RPMI8226 (cell line): ENCODE results near the gene SNX7.

Experiments
- DNase-seq: peaks from one replicate; pipeline ENCODE4 v3.0.0-alpha.2; 2015

The SNX7 gene

DNA sequence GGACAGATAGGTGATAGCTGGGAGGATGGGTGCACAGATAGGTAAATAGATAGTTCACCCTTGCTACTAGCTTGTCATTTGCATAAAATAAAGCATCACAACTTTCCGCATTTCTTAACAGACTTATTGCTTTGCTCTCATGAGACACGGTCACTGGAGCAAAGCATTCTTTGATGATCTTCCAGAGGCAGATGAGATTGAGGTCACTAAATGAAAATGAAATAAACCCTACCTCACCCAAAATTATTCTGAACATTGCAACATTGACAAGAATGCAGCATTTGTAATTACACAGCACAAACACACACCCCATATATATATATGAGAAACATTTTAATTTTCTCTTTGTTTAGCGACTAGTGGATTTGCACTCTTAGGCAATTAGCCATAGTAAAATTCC lies 107.6 kb downstream of the SNX7 start:
- DNase-seq = no peak

DNA sequence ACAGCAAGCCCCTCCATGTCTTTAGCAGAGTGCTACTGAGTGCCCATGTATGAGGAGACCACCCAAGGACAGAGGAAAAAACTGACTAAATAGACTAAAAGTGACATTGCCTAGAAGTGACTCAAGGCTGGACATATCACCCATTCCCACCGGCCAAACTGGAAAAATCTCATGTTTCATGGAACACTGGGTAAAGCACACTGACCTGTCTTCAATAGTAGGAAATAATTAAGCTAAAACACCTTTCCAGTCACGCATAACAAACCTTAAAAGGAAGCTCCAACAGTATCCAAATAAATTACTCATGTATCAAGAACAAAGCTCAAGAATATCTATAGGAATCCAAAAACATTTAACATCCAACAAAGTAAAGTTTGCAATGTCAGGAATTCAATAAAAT lies 120.4 kb downstream of the SNX7 start:
- no peak for DNase-seq

DNA sequence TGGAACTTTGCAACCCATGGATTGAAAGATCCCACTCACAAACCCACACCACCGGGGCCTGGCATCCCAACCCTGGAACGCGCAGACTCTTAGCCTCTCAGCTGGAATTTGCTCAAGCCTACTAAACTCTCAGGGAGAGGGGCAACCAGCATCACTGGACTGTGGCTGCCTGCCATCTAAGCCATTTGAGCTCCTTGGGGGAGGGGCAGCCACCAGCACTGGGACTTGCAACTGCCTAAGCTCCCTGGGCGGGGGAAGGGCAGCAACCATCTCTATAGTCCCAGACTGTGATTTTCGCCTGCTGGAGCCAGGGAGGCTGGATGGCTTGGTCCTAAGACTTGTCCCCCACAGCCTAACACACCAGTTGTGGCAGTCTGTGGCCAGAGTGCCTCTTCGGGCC lies 122.3 kb downstream of the SNX7 start:
- DNase-seq = no peak

DNA sequence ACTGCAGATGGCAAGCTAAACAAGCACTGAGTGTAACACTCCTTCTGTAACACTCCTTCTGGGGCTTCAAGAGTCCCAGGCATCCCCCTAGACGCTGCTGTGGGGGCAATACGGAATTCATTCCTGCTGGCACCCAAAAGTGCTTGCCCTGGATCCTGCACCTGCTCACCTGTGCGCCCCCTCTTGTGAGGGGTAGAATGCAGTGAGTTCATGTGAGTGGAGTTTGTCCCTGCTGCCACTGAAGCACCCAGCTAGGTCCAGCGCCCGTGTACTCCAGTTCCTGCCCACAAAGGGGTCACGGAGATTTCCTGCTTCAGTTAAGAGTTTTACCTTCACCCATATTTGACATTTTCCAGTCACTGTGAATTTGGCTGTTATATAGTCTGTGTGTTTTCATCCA lies 130.0 kb downstream of the SNX7 start:
- no peak for DNase-seq

DNA sequence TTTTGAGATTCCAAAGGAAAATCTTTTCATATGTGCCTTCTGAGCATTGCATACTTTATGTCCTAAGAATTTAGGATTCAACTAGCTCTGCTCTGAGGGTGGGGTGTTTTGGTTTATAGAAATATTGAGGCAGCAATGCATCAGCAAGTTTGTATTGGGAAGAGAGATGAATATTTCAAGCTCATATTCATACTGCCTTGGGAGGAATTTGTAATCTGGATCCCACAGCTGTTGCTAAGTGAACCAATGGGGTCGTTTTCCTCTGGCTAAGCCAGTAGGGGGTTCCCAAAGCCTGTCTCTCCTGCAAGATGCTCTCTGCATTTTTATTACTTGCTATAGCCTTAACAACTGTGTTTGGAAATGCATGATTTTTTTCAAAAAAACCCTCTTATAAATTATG lies 130.6 kb downstream of the SNX7 start:
- no peak for DNase-seq

DNA sequence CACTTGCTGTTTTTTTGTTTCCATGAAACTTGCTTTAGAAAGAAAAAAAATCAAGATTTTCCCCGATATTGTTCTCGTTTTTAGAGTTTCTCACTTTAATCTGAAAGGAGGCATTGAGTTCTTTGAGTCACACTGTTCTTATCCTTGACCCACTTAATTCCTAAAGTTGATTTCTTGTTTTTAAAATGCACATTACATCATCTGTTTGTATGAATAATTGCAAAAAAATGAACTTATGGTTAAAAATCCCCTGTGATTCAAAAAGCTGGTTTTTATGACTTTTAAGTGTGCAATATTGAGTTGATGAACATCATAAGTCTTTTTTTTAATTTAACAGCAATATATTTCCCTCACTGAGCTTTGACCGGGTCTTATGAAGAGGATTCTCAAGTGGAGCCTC lies 131.6 kb downstream of the SNX7 start:
- no peak for DNase-seq

DNA sequence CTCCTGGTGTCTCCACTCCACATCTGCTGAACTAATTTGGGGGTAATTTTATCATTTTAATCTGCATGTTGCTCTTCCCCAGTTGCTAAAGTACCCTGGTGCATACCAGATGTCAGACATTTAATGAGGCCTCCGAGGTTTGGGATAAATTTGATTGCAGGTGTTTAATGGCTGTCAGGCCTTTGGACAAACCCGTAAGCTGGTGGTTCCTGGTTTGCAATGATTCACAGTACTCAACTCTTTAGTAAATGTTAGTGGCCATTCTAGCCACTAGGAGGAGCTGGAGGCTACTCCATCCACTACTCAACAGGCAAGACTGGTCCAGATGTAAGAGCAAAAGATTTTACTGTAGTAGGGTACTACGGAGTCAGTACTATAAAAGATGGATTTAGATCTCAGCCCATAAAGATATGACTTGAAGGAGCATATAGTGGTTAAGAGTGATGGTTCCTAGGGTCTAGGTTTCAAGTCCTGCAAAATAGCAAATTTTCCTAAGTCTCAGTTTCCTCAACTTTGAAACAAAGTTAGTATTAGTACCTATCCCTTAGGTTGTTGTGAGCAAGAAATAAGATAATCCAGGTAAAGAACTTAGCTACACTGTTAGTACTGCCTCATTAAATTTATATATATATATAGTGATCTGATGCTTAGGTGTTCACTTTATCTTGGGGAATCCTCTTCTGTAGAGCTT lies 132.8 kb downstream of the SNX7 start:
- peak; percentile 33 for DNase-seq

DNA sequence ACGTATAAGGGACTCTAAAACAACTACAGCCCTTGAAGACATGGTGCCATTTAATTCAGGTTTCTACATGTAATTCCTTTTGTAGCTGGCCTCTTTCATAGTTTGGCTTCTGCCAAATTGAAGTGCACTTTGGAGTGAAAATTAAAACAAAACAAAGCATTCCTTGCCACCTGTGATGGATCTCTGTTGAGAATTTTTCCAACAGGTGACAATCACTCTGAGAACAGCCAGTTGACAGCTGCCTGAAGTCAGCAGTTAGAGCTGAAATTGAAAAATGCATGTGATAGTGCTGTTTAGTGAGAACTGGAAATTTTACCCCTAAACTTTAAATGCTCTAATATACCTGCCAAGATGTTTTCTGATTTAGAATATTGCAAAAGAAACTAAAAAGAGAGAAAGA lies 134.5 kb downstream of the SNX7 start:
- DNase-seq = no peak

DNA sequence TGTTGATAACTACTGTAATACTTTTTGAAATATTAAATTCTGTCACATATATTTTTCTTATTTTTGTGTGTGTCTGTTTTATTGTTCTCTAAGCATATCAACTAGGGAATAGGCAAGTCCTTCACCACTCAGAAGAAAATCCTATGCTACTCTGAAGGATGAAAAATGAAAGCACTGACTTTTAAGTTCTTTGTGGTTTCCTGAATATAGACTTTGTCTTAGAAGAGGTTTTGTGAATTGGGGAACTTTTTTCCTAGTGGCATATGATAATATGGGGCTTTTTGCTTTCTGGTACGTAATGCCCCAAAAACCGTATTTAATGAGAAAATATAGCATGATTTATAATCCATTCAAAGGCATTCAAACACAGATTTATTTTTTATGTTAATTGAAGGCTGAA lies 136.0 kb downstream of the SNX7 start:
- no peak for DNase-seq
